Ovary (tissue), 9 donors: ENCODE results near the gene SRSF3. TPM values are rescaled to one million over a fixed set of nuclear protein-coding genes. Genes with fewer than 3 reads are reported as not detected.

ENCODE experiments used
- DNase-seq, 5 donors: peaks; one replicate each; pipeline ENCODE4 v3.0.0-alpha.2; 2019 to 2020
- H3K27ac ChIP-seq, 2 donors: fragments of 200-600 bp; one replicate each; pipeline versions ENCODE4 v1.5.1 to v1.8.0; 2019 to 2022
- H3K27me3 ChIP-seq: fragments of 200-600 bp; one replicate; pipeline ENCODE4 v1.8.0; 2022
- H3K36me3 ChIP-seq: fragments of 200-600 bp; sonication (generic); one replicate; pipeline ENCODE4 v1.5.1; 2019
- H3K4me1 ChIP-seq: one replicate; pipeline ENCODE4 v1.8.1; 2013; ENCODE audit warnings: mild to moderate bottlenecking, moderate library complexity; ENCODE audit not compliant: insufficient read depth
- H3K4me3 ChIP-seq: fragments of 200-600 bp; sonication (generic); one replicate; pipeline ENCODE4 v1.5.1; 2017
- H3K9me3 ChIP-seq, 2 donors: fragments of 200-600 bp in 1 of 2; sonication (generic) in 1 of 2; one replicate each; pipeline versions ENCODE4 v1.5.1 to v1.8.1; 2013 to 2019; ENCODE audit warnings: mild to moderate bottlenecking in 1 of 2, moderate library complexity in 1 of 2
- CTCF ChIP-seq, 3 donors: fragments of 450-650 bp in 2 of 3; fragments of 200-600 bp in 1 of 3; IDR thresholded peaks; one replicate each; pipeline versions ENCODE4 v1.5.1 to v1.8.0; 2016 to 2022; ENCODE audit warnings: antibody characterized with exemption in 3 of 3, mild to moderate bottlenecking in 1 of 3
- EP300 ChIP-seq: sonication (generic); formaldehyde crosslinking; IDR thresholded peaks from one replicate; pipeline ENCODE4 v1.6.1; 2017; ENCODE audit warnings: antibody characterized with exemption
- POLR2A ChIP-seq: fragments of 450-650 bp; IDR thresholded peaks from one replicate; pipeline ENCODE4 v1.6.1; 2017; ENCODE audit warnings: antibody characterized with exemption, mild to moderate bottlenecking, moderate library complexity
- WGBS, 3 donors: extraction: QIAGEN DNeasy Blood & Tissue Kit in 1 of 3; methylation state at CpG; one replicate each; pipeline versions ENCODE4 v1.1.5 to v1.1.7; 2013 to 2017; 5-methylcytosine and 5-hydroxymethylcytosine counted together
- intact Hi-C, 4 donors: fragments of 100-400 bp; cut with DNase I; formaldehyde crosslinking; loops; one replicate each; pipeline versions ENCODE4 v1.11.0 to v1.15.1; 2022 to 2023
- polyA plus RNA-seq, 2 donors: library from polyadenylated mRNA; stranded (reverse); fragments of 200-250 nt in 1 of 2; fragments of 350-450 nt in 1 of 2; fragmentation: Illumina TruSeq in 1 of 2; extraction: RNeasy Lipid Tissue Mini Kit (QIAGEN cat#74804) in 1 of 2; gene quantifications; one replicate each; pipeline ENCODE4 v1.2.3, GENCODE V29; 2013 to 2014
- total RNA-seq, 7 donors: library from RNA; depleted of rRNA in 2 of 7; stranded (reverse); fragments of >200 nt in 2 of 7; fragmentation: NEBNext Ultra II Directional in 3 of 7; extraction: Animal tissue kit (Norgen Biotek cat#: 25700) in 3 of 7; gene quantifications; one replicate each; pipeline versions ENCODE4 v1.1.0 to v1.2.4, GENCODE V29; 2016 to 2023
- donor health status: DM: no; HTN: no; CAD: no; lungs with moderate emphysema.
- donor health status: DM: no; HTN: no; CAD: no.
- donor health status: Bipolar disorder and iron deficiency.
- donor health status: DM: yes; HTN: yes; CAD: no.
- donor health status: DM: no; HTN: no; CAD: no.
- donor health status: DM: yes; HTN: yes; CAD: no.

The SRSF3 gene
- total and polyA plus RNA-seq, 9 donors: 146 to 345 (median 279) TPM

- H3K4me3 ChIP-seq: no peak overlapping the region
- H3K27me3 ChIP-seq: no peaks in the 10 kb centered on the region
- DNase-seq: peak; percentile 91 to 96 (median 94)
- intact Hi-C loops: loop anchor here (1.0 to 10.0 kb wide), 5 partner anchors 55 to 221 kb away; partner anchors contain the start of gene CDKN1A (in 1 of the 4)
- H3K27ac ChIP-seq: peak overlapping the region; percentile 76 to 80
- 55 to 60% (median 59%) methylated on average over 18 of the region's 18 CpGs for WGBS, 3 donors
- TF ChIP-seq CTCF (IDR thresholded peaks at IDR 0.05): peak; percentile 39 to 94 (median 87)
- TF ChIP-seq EP300: no peak
- TF ChIP-seq POLR2A: no peak
- H3K4me1 ChIP-seq: peaks cover 20% of the 10 kb centered on the region
- no peaks in the 10 kb centered on the region for H3K9me3 ChIP-seq
- no peaks in the 10 kb centered on the region for H3K36me3 ChIP-seq
These were observed 29.6 kb downstream of the SRSF3 start for GRCh38 chr6:36623547-36624459.

GRCh38 chr6:36624461-36625157, 30.4 kb downstream of the SRSF3 start:
- DNase-seq: peak in 1 of 5 donors; percentile 16
- intact Hi-C loops: loop anchor here in 3 of 4 donors (2.0 to 10.0 kb wide), 4 partner anchors 54 to 220 kb away; partner anchors contain the start of gene CDKN1A (in 1 of the 3)
- TF ChIP-seq POLR2A: no peak
- no peak for TF ChIP-seq EP300
- TF ChIP-seq CTCF (IDR thresholded peaks at IDR 0.05): no peak

GRCh38 chr6:36625158-36625919, 31.2 kb downstream of the SRSF3 start:
- TF ChIP-seq EP300 (no peak), CTCF (IDR thresholded peaks at IDR 0.05) (no peak), POLR2A (no peak)
- WGBS, 3 donors: 16 to 36% (median 22%) methylated on average over 5 of the region's 5 CpGs
- no peak overlapping the region for H3K4me3 ChIP-seq
- H3K9me3 ChIP-seq: no peaks in the 10 kb centered on the region
- no peaks in the 10 kb centered on the region for H3K27me3 ChIP-seq
- no peaks in the 10 kb centered on the region for H3K36me3 ChIP-seq
- peak in 3 of 5 donors; percentile 58 to 78 (median 63) for DNase-seq
- peak overlapping the region in 1 of 2 donors; percentile 80 for H3K27ac ChIP-seq
- H3K4me1 ChIP-seq: peaks cover 23% of the 10 kb centered on the region
- intact Hi-C loops: loop anchor here in 2 of 4 donors (2.0 to 10.0 kb wide), 3 partner anchors 53 to 219 kb away; partner anchors contain the start of gene CDKN1A (in 1 of the 2)

More at GRCh38 chr6:36624461-36625157, 30.4 kb downstream of the SRSF3 start:
- Histone ChIP-seq H3K4me1 (peaks cover 21% of the 10 kb centered on the region), H3K4me3 (no peak overlapping the region), H3K27me3 (no peaks in the 10 kb centered on the region), H3K9me3 (no peaks in the 10 kb centered on the region), H3K27ac (peak overlapping the region in 1 of 2 donors; percentile 80), H3K36me3 (no peaks in the 10 kb centered on the region)
- 71 to 74% (median 71%) methylated on average over 11 of the region's 11 CpGs for WGBS, 3 donors

- H3K9me3 ChIP-seq: no peaks in the 10 kb centered on the region
- no peak overlapping the region for H3K4me3 ChIP-seq
- peak in 2 of 5 donors; percentile 19 to 27 for DNase-seq
- H3K27ac ChIP-seq: peak overlapping the region in 1 of 2 donors; percentile 66
- intact Hi-C loops: loop anchor here in 1 of 4 donors (2.0 to 10.0 kb wide), 3 partner anchors 52 to 218 kb away; partner anchors contain the start of gene CDKN1A
- no peaks in the 10 kb centered on the region for H3K27me3 ChIP-seq
- peaks cover 23% of the 10 kb centered on the region for H3K4me1 ChIP-seq
- no peaks in the 10 kb centered on the region for H3K36me3 ChIP-seq
- 72 to 79% (median 77%) methylated on average over 3 of the region's 3 CpGs for WGBS, 3 donors
- TF ChIP-seq CTCF (IDR thresholded peaks at IDR 0.05) (no peak), EP300 (no peak), POLR2A (no peak)
These were observed 32.5 kb downstream of the SRSF3 start for GRCh38 chr6:36626636-36627035.
